GM13976 (cell line): ENCODE measurements around the gene SLC27A5.

ENCODE experiments used
- DNase-seq: peaks from one replicate; pipeline ENCODE4 v3.0.0; 2012; ENCODE audit warnings: low spot score
- CTCF ChIP-seq: IDR thresholded peaks from 2 replicates; pipeline ENCODE4 v1.5.1; 2012; ENCODE audit warnings: borderline replicate concordance, mild to moderate bottlenecking; ENCODE audit not compliant: insufficient read depth; ENCODE audit errors: extremely low read depth, missing control alignments, control extremely low read depth
- in situ Hi-C: fragments of 300-500 bp; cut with MboI; formaldehyde crosslinking; loops from one replicate; pipeline ENCODE4 v1.12.0; 2022; ENCODE audit warnings: low sequenced_read_pairs, mixed read lengths, inconsistent platforms; ENCODE audit not compliant: unreplicated experiment

SLC27A5 gene

GRCh38 chr19:58483776-58484175, 28.0 kb downstream of the SLC27A5 start:
- TF ChIP-seq CTCF: no peak
- in situ Hi-C loops: no loop called here
- no peak for DNase-seq

GRCh38 chr19:58482372-58482771, 29.4 kb downstream of the SLC27A5 start:
- DNase-seq: no peak
- TF ChIP-seq CTCF: no peak
- in situ Hi-C loops: no loop called here

- in situ Hi-C loops: no loop called here
- no peak for DNase-seq
- no peak for TF ChIP-seq CTCF
Measured at GRCh38 chr19:58480831-58481230, 31.0 kb downstream of the SLC27A5 start.

- in situ Hi-C loops: no loop called here
- no peak for TF ChIP-seq CTCF
- no peak for DNase-seq
Measured at GRCh38 chr19:58480481-58480830, 31.3 kb downstream of the SLC27A5 start.

GRCh38 chr19:58479736-58480480, 31.9 kb downstream of the SLC27A5 start:
- no peak for TF ChIP-seq CTCF
- no peak for DNase-seq
- in situ Hi-C loops: no loop called here

GRCh38 chr19:58479303-58479702, 32.5 kb downstream of the SLC27A5 start:
- no peak for TF ChIP-seq CTCF
- in situ Hi-C loops: no loop called here
- no peak for DNase-seq
